DMS79 treated with DMSO at 0.1 percent for 48 hours (cell line): ENCODE results near the gene IGFBPL1.

Experiments
- DNase-seq: peaks from one replicate; lab custom pipeline; 2025; lab: John Stamatoyannopoulos, UW

The IGFBPL1 gene

DNA sequence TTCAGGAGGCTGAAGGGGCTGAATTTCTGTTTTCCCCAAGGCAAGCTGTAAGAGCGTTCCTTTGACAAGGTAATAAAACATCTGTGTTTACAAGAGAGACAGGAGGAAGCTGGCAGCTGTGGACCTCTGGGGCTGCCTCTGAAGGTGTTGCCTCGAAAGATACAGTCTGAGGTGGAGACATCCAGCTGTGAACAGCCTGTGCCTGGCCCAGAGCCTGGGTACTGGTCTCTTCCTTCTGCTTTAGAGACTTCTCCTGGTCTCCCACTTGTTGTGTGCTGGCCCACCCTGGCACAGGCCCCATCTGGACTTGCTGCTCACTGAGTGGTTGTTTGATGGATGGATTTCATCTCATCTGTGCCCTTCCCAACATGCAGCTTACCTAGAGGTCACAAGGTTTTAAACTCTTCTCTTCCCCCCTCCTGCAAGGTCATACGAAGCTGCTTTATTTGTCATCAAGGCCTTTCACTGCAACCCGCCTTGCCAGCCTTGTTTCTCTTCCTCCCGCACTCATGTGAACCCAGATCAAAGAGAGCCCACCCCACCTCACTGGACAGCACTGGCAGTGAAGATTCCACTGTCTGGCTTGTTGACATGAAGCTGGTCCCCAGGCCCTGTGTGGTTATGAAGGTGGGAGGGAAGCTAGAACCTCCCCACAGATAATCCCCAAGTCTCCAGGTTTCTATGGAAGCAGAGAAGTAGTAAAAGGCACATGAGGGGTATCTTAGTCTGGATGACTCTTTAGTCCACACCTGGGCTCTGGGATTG, 66.7 kb downstream of the IGFBPL1 start:
- peak; percentile 11 for DNase-seq

DNA sequence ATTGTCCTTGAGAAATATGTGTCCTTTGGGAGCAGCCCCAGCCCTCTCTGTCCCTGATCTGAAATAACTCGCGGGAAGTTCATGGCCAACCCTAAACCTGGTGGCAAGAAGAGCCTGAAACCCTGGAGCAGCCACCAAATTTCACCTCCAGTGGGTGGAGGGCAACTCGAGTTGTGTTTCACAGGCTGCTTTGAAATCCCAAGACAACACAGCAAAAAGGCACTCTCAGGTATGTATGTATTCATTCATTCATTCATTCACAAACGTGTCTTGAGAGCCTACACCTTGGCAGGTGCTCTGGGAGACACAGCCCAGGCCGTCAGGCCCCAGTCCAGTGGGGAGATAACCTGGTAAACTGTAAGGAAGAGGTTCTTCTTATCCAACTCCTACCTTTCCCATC, 67.4 kb downstream of the IGFBPL1 start:
- no peak for DNase-seq
